ENCODE data around the gene TDRD10. TPM values are rescaled to one million over a fixed set of nuclear protein-coding genes. Genes with fewer than 3 reads are reported as not detected.

TDRD10 gene
- polyA plus RNA-seq, 3 donors, result not detected

GRCh38 chr1:154496383-154496782 is 5.6 kb upstream of the TDRD10 start:
- H3K27me3 ChIP-seq (ENCODE audit: control insufficient read depth in 2 of 2, insufficient read depth in 2 of 2, low read length in 2 of 2), result peaks cover 23 to 27% of the 10 kb centered on the region in 2 donors
- no peak overlapping the region for H3K9ac ChIP-seq (ENCODE audit: insufficient read depth, low read length, poor library complexity, severe bottlenecking)
- Mint-ChIP-seq H3K4me1 (peaks cover 49% of the 10 kb centered on the region), H3K27me3 (ENCODE audit: low read depth in 3 of 3) (peaks cover 19 to 30% (median 26%) of the 10 kb centered on the region in 3 donors), H3K4me3 (no peak overlapping the region), H3K27ac (no peak overlapping the region), H3K9me3 (peaks cover 0 to 9% (median 0%) of the 10 kb centered on the region in 7 donors), H3K36me3 (peaks cover 7 to 11% of the 10 kb centered on the region in 2 donors)
- intact Hi-C loops (cut with micrococcal nuclease), result no loop called here
- H3K9me3 ChIP-seq (replicated peaks in 1 of 2; ENCODE audit: control insufficient read depth in 1 of 2, insufficient read depth in 1 of 2, low read length in 2 of 2), result peaks cover 0 to 10% of the 10 kb centered on the region in 2 donors
- no peaks in the 10 kb centered on the region for H3K79me2 ChIP-seq (ENCODE audit: insufficient read depth, low read length)
- no peak overlapping the region for H3K4me2 ChIP-seq (replicated peaks; ENCODE audit: extremely low read depth, low read length, poor library complexity, severe bottlenecking)
- no peak overlapping the region for H3K27ac ChIP-seq (ENCODE audit: low read depth in 1 of 2, low read length in 2 of 2)
- WGBS (ENCODE audit: insufficient coverage), result 72% methylated on average over 3 of the region's 5 CpGs
- no peak for TF ChIP-seq CTCF (IDR thresholded peaks at IDR 0.05)
- H2AFZ ChIP-seq (ENCODE audit: insufficient read depth, low read depth, low read length, poor library complexity, severe bottlenecking), result no peak overlapping the region
- peaks cover 48 to 49% of the 10 kb centered on the region in 2 donors for H3K4me1 ChIP-seq (ENCODE audit: control insufficient read depth in 1 of 2, insufficient read depth in 2 of 2, low read length in 2 of 2)
- H3K4me3 ChIP-seq (replicated peaks in 1 of 3; ENCODE audit: low read depth in 2 of 3, low read length in 3 of 3), result no peak overlapping the region
- H4K20me1 ChIP-seq (ENCODE audit: insufficient read depth, low read length), result no peaks in the 10 kb centered on the region
- no peaks in the 10 kb centered on the region for H3K36me3 ChIP-seq (replicated peaks in 1 of 2; ENCODE audit: control insufficient read depth in 1 of 2, insufficient read depth in 2 of 2, low read length in 2 of 2)
- DNase-seq, result no peak

- Histone ChIP-seq H3K4me1 (ENCODE audit: control insufficient read depth in 1 of 2, insufficient read depth in 2 of 2, low read length in 2 of 2) (peaks cover 44 to 49% of the 10 kb centered on the region in 2 donors), H3K79me2 (ENCODE audit: insufficient read depth, low read length) (no peaks in the 10 kb centered on the region), H3K27me3 (ENCODE audit: control insufficient read depth in 2 of 2, insufficient read depth in 2 of 2, low read length in 2 of 2) (peaks cover 29 to 32% of the 10 kb centered on the region in 2 donors), H3K9me3 (replicated peaks in 1 of 2; ENCODE audit: control insufficient read depth in 1 of 2, insufficient read depth in 1 of 2, low read length in 2 of 2) (peaks cover 0 to 10% of the 10 kb centered on the region in 2 donors), H4K20me1 (ENCODE audit: insufficient read depth, low read length) (no peaks in the 10 kb centered on the region), H3K4me2 (replicated peaks; ENCODE audit: extremely low read depth, low read length, poor library complexity, severe bottlenecking) (no peak overlapping the region), H3K9ac (ENCODE audit: insufficient read depth, low read length, poor library complexity, severe bottlenecking) (no peak overlapping the region), H3K36me3 (replicated peaks in 1 of 2; ENCODE audit: control insufficient read depth in 1 of 2, insufficient read depth in 2 of 2, low read length in 2 of 2) (no peaks in the 10 kb centered on the region), H2AFZ (ENCODE audit: insufficient read depth, low read depth, low read length, poor library complexity, severe bottlenecking) (peak overlapping the region; percentile 62), H3K4me3 (replicated peaks in 1 of 3; ENCODE audit: low read depth in 2 of 3, low read length in 3 of 3) (no peak overlapping the region), H3K27ac (ENCODE audit: low read depth in 1 of 2, low read length in 2 of 2) (no peak overlapping the region)
- Mint-ChIP-seq H3K9me3 (peaks cover 0 to 9% (median 0%) of the 10 kb centered on the region in 7 donors), H3K27ac (peak overlapping the region in 3 of 7 donors; percentile 52 to 72 (median 54)), H3K4me3 (no peak overlapping the region), H3K27me3 (ENCODE audit: low read depth in 3 of 3) (peaks cover 22 to 38% (median 25%) of the 10 kb centered on the region in 3 donors), H3K4me1 (peaks cover 42% of the 10 kb centered on the region), H3K36me3 (peaks cover 7 to 12% of the 10 kb centered on the region in 2 donors)
- intact Hi-C loops (cut with micrococcal nuclease), result no loop called here
- WGBS (ENCODE audit: insufficient coverage), result 7% methylated on average over 3 of the region's 5 CpGs
- no peak for TF ChIP-seq CTCF (IDR thresholded peaks at IDR 0.05)
- no peak for DNase-seq
These were observed 4.8 kb upstream of the TDRD10 start for GRCh38 chr1:154497026-154497806.
